ENCODE measurements around the gene KCNC2.

KCNC2 gene

DNA sequence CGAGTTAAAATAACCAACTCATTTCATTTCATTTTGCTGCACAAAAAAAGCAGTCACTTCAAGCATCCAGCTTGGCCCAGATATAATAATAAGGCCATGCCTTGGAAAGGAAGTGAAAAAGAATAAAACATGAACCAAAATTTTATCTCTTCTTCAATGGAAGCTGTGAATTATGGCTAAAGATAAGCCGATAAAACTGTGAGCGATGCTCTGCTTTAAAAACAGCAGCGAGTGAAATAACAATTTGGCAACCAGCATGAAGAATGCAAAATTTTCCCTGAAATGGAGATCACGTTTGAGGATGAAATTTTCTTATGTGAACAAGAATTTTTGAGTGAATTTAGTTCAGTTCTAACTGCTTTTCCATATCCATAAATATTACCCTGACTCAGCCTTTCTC is 70.4 kb downstream of the KCNC2 start:
- no peaks in the 10 kb centered on the region for H3K27me3 ChIP-seq (ENCODE audit: insufficient read depth, low read length, poor library complexity)
- H3K4me2 ChIP-seq (ENCODE audit: insufficient read depth, low read length): no peak overlapping the region
- DNase-seq: no peak
- H3K4me3 ChIP-seq (ENCODE audit: low read depth in 1 of 2, low read length in 2 of 2): no peak overlapping the region
- no peaks in the 10 kb centered on the region for H3K9me3 ChIP-seq (ENCODE audit: insufficient read depth, low read length, severe bottlenecking)
- no peaks in the 10 kb centered on the region for H3K4me1 ChIP-seq (ENCODE audit: insufficient read depth, low read length)
- H3K27ac ChIP-seq (ENCODE audit: low read length): no peak overlapping the region
- H4K20me1 ChIP-seq (ENCODE audit: insufficient read depth, low read length): no peaks in the 10 kb centered on the region
- H3K79me2 ChIP-seq (ENCODE audit: insufficient read depth, low read length): no peaks in the 10 kb centered on the region
- H2AFZ ChIP-seq (ENCODE audit: low read depth, low read length): no peak overlapping the region
- no peak for ATAC-seq (ENCODE audit: insufficient read depth, low read depth)
- H3K9ac ChIP-seq (ENCODE audit: low read depth, low read length): no peak overlapping the region
- TF ChIP-seq, protein P1, sequence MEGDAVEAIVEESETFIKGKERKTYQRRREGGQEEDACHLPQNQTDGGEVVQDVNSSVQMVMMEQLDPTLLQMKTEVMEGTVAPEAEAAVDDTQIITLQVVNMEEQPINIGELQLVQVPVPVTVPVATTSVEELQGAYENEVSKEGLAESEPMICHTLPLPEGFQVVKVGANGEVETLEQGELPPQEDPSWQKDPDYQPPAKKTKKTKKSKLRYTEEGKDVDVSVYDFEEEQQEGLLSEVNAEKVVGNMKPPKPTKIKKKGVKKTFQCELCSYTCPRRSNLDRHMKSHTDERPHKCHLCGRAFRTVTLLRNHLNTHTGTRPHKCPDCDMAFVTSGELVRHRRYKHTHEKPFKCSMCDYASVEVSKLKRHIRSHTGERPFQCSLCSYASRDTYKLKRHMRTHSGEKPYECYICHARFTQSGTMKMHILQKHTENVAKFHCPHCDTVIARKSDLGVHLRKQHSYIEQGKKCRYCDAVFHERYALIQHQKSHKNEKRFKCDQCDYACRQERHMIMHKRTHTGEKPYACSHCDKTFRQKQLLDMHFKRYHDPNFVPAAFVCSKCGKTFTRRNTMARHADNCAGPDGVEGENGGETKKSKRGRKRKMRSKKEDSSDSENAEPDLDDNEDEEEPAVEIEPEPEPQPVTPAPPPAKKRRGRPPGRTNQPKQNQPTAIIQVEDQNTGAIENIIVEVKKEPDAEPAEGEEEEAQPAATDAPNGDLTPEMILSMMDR (IDR thresholded peaks at IDR 0.05; ENCODE audit: borderline replicate concordance, extremely low read depth, low read length, poor library complexity, severe bottlenecking): no peak
- no peak for TF ChIP-seq EZH2 (IDR thresholded peaks at IDR 0.05; ENCODE audit: borderline replicate concordance, low read depth, low read length, severe bottlenecking)
- no peaks in the 10 kb centered on the region for H3K36me3 ChIP-seq (ENCODE audit: insufficient read depth, low read length)

DNA sequence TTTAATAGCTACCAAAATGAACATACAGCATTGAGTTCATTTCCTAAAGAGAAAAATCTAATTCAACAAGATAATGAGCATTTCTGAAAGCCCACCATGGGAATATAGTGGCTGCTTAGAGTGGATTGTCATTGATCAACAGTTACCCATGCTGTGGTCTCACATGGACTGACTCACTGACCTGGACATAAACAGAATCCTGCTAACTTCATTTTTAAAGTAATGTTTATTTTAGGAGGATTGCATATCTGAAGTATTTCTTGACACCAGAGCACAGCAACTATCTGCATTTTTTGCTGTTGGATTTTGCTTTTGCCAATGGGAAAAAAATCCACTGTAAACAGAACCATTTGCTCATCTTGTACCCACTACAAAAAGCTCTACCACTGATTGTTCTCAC is 71.7 kb downstream of the KCNC2 start:
- Histone ChIP-seq H3K4me3 (ENCODE audit: low read depth in 1 of 2, low read length in 2 of 2) (no peak overlapping the region), H3K9ac (ENCODE audit: low read depth, low read length) (no peak overlapping the region), H3K27me3 (ENCODE audit: insufficient read depth, low read length, poor library complexity) (no peaks in the 10 kb centered on the region), H3K4me1 (ENCODE audit: insufficient read depth, low read length) (no peaks in the 10 kb centered on the region), H2AFZ (ENCODE audit: low read depth, low read length) (no peak overlapping the region), H3K79me2 (ENCODE audit: insufficient read depth, low read length) (no peaks in the 10 kb centered on the region), H3K36me3 (ENCODE audit: insufficient read depth, low read length) (no peaks in the 10 kb centered on the region), H3K27ac (ENCODE audit: low read length) (no peak overlapping the region), H3K4me2 (ENCODE audit: insufficient read depth, low read length) (no peak overlapping the region), H3K9me3 (ENCODE audit: insufficient read depth, low read length, severe bottlenecking) (no peaks in the 10 kb centered on the region), H4K20me1 (ENCODE audit: insufficient read depth, low read length) (no peaks in the 10 kb centered on the region)
- no peak for ATAC-seq (ENCODE audit: insufficient read depth, low read depth)
- TF ChIP-seq, protein P1 (IDR thresholded peaks at IDR 0.05; ENCODE audit: borderline replicate concordance, extremely low read depth, low read length, poor library complexity, severe bottlenecking): no peak
- TF ChIP-seq EZH2 (IDR thresholded peaks at IDR 0.05; ENCODE audit: borderline replicate concordance, low read depth, low read length, severe bottlenecking): no peak
- no peak for DNase-seq

DNA sequence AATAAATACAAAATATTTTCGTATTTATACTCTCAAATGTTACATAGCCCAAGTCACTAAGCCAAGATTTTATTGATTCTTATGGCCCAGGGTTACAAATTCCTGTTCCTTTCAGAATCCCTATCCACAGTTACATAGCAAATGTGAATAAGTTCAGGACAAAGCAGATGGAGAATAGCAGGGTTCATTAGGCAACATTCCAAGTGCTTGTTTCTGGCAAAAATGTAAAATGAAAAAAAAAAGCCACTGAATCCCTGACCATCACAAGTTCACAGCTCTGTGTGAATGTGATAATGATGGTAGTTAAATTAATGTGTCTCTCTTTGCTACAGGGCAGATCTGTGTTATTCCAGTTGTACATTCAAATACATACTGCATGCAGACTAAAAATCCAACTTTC is 74.6 kb downstream of the KCNC2 start:
- Histone ChIP-seq H2AFZ (ENCODE audit: low read depth, low read length) (no peak overlapping the region), H3K27me3 (ENCODE audit: insufficient read depth, low read length, poor library complexity) (no peaks in the 10 kb centered on the region), H3K36me3 (ENCODE audit: insufficient read depth, low read length) (no peaks in the 10 kb centered on the region), H3K27ac (ENCODE audit: low read length) (no peak overlapping the region), H3K4me2 (ENCODE audit: insufficient read depth, low read length) (no peak overlapping the region), H4K20me1 (ENCODE audit: insufficient read depth, low read length) (no peaks in the 10 kb centered on the region), H3K9me3 (ENCODE audit: insufficient read depth, low read length, severe bottlenecking) (no peaks in the 10 kb centered on the region), H3K9ac (ENCODE audit: low read depth, low read length) (no peak overlapping the region), H3K79me2 (ENCODE audit: insufficient read depth, low read length) (no peaks in the 10 kb centered on the region), H3K4me3 (ENCODE audit: low read depth in 1 of 2, low read length in 2 of 2) (no peak overlapping the region), H3K4me1 (ENCODE audit: insufficient read depth, low read length) (no peaks in the 10 kb centered on the region)
- TF ChIP-seq, protein P1 (IDR thresholded peaks at IDR 0.05; ENCODE audit: borderline replicate concordance, extremely low read depth, low read length, poor library complexity, severe bottlenecking): no peak
- TF ChIP-seq EZH2 (IDR thresholded peaks at IDR 0.05; ENCODE audit: borderline replicate concordance, low read depth, low read length, severe bottlenecking): no peak
- ATAC-seq (ENCODE audit: insufficient read depth, low read depth): no peak
- DNase-seq: no peak

DNA sequence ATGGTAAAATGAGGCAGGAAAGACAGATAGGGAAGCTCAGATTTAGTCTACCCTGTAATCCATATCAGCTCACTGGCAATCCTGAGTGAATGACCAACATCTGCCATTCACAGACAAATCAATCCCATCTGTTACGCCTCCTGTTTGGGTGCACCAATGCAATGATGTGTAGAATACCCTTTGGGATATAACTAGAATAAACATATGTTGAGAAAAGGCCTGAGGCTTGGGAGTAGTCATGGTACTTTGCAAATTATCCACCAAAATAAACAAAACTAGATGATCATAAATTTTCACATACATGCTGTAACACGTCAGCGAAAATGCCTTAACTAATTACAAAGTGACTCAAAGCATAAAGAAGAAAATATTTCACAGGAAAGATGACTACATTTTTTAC is 78.8 kb downstream of the KCNC2 start:
- H4K20me1 ChIP-seq (ENCODE audit: insufficient read depth, low read length): no peaks in the 10 kb centered on the region
- TF ChIP-seq EZH2 (IDR thresholded peaks at IDR 0.05; ENCODE audit: borderline replicate concordance, low read depth, low read length, severe bottlenecking): no peak
- TF ChIP-seq, protein P1 (IDR thresholded peaks at IDR 0.05; ENCODE audit: borderline replicate concordance, extremely low read depth, low read length, poor library complexity, severe bottlenecking): no peak
- H3K4me3 ChIP-seq (ENCODE audit: low read depth in 1 of 2, low read length in 2 of 2): no peak overlapping the region
- no peaks in the 10 kb centered on the region for H3K4me1 ChIP-seq (ENCODE audit: insufficient read depth, low read length)
- H3K4me2 ChIP-seq (ENCODE audit: insufficient read depth, low read length): no peak overlapping the region
- no peaks in the 10 kb centered on the region for H3K36me3 ChIP-seq (ENCODE audit: insufficient read depth, low read length)
- DNase-seq (no peak), ATAC-seq (ENCODE audit: insufficient read depth, low read depth) (no peak)
- H3K9me3 ChIP-seq (ENCODE audit: insufficient read depth, low read length, severe bottlenecking): no peaks in the 10 kb centered on the region
- no peaks in the 10 kb centered on the region for H3K79me2 ChIP-seq (ENCODE audit: insufficient read depth, low read length)
- no peak overlapping the region for H3K27ac ChIP-seq (ENCODE audit: low read length)
- no peak overlapping the region for H3K9ac ChIP-seq (ENCODE audit: low read depth, low read length)
- no peak overlapping the region for H2AFZ ChIP-seq (ENCODE audit: low read depth, low read length)
- no peaks in the 10 kb centered on the region for H3K27me3 ChIP-seq (ENCODE audit: insufficient read depth, low read length, poor library complexity)
